NCI-H460 (cell line): ENCODE data around the gene TYK2. TPM values are rescaled to one million over a fixed set of nuclear protein-coding genes. Genes with fewer than 3 reads are reported as not detected.
"Not testable (repeated sequence)": the region's sequence is repeated elsewhere in the genome, so short reads cannot be mapped to it uniquely, and the experiment has no call there.

ENCODE experiments used
- DNase-seq: peaks from one replicate; pipeline ENCODE4 v3.0.0-alpha.2; 2016; ENCODE audit warnings: low read depth; ENCODE audit errors: extremely low read depth
- polyA plus RNA-seq: library from polyadenylated mRNA; depleted of rRNA; stranded (reverse); fragments of >200 nt; gene quantifications from 2 replicates; pipeline ENCODE4 v1.2.3, GENCODE V29; 2014; cell fraction: nucleus; rRNA removed
- total RNA-seq: library from RNA; depleted of rRNA; stranded (reverse); fragments of >200 nt; shearing (Covaris generic); gene quantifications from 2 replicates; pipeline ENCODE4 v1.2.3, GENCODE V29; 2014; rRNA removed

The TYK2 gene
- total RNA-seq = 43.4 and 43.9 TPM in 2 replicates
- 191 and 245 TPM in 2 replicates for polyA plus RNA-seq

- DNase-seq = peak; percentile 98
Observed at GRCh38 chr19:10380313-10381102, at the start of gene TYK2. TYK2 (minus strand) TSS chr19:10380572; CDS start chr19:10378406, 2,166 bp downstream.

DNA sequence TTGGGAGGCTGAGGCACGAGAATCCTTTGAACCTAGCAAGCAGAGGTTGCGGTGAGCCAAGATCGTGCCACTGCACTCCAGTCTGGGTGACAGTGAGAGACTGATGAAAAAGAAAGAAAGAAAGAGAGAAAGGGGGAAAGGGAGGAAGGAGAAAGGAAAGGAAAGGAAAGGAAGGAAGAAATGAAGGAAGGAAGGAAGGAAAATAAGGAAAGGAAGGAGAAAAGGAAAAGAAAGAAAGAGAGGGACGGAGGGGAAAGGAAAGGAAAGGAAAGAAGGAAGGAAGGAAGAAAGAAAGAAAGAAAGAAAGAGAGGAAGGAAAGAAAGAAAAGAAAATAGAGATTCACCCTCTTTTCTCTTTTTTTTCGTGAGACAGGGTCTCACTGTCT, 48.6 kb upstream of the TYK2 start:
- no peak for DNase-seq

DNA sequence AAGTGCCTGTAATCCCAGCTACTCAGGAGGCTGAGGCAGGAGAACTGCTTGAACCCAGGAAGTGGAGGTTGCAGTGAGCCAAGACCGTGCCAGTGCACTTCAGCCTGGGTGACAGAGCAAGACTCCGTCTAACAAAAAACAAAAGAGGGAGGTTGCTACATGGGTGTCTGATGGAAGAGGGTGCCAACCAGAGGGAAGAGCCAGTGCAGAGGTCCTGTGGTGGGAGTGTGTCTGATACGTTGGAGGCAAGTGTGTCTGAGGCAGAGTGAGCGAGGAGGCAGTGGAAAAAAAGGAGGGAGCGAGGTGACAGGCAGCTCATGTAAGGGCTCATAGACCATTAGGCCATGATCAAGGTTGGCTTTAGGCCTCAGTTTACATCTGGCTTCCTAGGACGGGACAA, 46.8 kb upstream of the TYK2 start:
- no peak for DNase-seq

GRCh38 chr19:10424011-10424637, 43.8 kb upstream of the TYK2 start:
- DNase-seq = peak; percentile 70

DNA sequence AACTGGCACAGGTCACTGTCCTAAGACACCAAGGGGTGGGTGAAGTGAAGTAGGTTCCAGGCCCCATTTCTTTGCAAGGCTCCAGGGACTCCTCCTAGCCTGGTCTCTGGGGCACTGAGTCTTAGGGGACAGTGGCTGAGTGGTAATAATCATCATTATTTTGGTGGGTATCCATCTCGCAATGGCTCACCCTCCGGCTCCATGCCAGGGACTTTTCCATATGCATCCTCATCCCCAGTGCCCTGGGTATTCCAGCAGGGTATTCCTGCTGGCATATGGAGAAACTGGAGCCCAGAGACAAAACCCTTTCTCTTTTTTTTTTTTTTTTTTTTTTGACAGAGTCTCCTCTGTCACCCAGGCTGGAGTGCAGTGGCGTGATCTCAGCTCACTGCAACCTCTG, 42.5 kb upstream of the TYK2 start:
- no peak for DNase-seq

GRCh38 chr19:10422046-10422461, 41.7 kb upstream of the TYK2 start:
- no peak for DNase-seq

- DNase-seq = no peak
Observed at GRCh38 chr19:10421240-10422045, 41.1 kb upstream of the TYK2 start.

DNA sequence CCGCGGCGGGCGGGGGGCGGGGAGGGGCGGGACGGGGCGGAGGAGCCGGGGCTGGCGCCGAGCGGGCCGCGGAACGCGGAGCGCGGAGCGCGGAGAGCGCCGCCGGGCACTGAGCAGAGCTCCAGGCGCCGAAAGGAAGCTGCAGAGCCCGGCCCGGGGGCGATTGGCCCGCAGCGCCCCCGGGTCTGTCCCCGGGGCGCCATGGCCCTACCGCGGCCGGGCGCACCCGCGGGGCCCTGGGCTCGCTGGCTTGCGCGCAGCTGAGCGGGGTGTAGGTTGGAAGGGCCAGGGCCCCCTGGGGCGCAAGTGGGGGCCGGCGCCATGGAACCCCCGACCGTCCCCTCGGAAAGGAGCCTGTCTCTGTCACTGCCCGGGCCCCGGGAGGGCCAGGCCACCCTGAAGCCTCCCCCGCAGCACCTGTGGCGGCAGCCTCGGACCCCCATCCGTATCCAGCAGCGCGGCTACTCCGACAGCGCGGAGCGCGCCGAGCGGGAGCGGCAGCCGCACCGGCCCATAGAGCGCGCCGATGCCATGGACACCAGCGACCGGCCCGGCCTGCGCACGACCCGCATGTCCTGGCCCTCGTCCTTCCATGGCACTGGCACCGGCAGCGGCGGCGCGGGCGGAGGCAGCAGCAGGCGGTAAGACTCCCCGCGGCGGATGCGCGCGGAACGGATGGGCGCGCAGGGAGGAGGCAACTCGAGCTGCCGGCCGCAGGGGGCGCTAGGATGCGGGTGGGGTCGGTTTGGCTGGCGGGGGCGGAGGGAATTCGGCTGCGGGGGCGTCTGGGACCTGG, 40.3 kb upstream of the TYK2 start, which contains the start of gene PDE4A:
Gene PDE4A (plus strand): TSS at position 95 of the 796 bp plus-strand sequence. CDS start 227 bp downstream, at position 322.
- no peak for DNase-seq

DNA sequence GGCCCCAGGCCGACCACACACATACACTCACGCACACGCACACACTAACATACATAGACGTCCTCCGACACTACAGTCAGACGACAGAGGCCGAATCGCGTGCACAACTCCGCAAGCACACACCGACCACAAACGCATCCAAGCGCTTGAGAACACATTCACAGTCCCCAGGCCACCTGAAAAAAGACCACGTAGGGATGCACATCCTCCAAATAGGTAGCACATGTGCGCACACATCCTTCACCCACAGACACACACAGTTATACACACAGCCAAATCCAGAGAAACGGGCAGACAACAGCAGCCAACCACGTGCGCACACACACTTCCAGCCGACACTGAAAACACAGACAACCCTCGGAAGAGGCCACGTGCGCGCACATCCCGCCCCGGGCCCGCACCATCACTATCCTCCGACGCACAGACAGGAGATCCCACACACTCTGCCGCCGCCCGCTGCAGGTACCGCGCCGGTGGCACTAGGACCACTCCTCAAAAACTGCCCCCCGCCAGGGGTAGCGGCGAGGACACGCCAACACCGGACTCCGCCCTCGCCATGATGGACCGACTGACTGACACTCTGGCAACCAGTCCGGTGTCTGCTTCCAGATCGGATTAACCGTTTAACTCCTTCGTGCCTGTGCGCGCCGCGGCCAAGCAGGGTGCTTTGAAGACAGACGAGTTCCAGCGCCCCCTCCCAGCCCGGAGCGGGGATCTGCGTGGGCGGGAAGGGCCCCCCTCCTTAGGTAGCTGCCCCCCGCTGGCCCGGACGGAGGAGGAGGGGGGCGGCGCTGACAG, 39.5 kb upstream of the TYK2 start:
- DNase-seq = peak; percentile 63

- DNase-seq = no peak
Observed at GRCh38 chr19:10419200-10419645, 38.9 kb upstream of the TYK2 start.

GRCh38 chr19:10418485-10419199, 38.3 kb upstream of the TYK2 start:
- no peak for DNase-seq

DNA sequence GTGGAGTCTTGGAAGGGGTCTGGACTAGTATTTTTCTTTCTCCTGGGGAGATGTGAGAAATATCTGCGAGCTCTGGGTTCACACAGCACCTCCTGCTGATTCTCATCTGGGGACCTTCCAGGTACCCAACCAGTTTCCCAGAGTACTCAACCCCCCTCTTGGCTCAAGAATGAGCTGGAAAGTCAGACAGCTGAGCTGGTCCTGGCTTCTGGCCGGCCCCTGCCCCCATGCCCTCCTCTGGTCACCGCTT, 37.8 kb upstream of the TYK2 start:
- no peak for DNase-seq

DNA sequence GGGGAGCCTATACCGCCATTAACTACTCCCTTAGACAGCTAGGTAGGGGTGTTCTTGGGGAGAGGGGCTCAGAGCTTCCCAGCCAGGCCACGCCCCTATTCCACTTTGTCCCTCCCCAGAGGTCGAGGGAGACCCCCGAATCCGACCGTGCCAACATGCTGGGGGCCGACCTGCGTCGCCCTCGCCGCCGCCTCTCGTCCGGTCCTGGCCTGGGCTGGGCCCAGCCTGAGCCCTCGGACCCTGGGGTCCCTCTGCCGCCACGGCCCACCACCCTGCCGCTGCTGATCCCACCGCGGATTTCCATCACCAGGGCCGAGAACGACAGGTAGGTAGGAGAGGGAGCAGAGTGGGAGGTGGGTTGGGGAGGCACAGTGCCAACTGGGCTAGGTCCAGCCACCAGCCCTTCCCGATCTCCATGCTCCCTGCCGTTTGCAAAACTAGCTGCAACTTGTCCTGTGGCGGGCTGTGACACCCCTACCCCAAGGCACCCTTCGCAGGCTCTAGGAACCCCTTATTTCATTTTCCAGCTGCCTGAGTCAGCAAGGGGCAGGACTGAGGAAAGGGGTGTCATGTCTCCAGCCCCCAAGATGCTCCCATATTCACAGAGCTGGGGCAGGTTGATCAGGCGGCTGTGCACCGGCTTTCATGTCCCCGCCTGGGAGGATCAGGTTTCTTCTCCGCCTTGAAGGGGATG, 37.3 kb upstream of the TYK2 start:
- DNase-seq = no peak

DNA sequence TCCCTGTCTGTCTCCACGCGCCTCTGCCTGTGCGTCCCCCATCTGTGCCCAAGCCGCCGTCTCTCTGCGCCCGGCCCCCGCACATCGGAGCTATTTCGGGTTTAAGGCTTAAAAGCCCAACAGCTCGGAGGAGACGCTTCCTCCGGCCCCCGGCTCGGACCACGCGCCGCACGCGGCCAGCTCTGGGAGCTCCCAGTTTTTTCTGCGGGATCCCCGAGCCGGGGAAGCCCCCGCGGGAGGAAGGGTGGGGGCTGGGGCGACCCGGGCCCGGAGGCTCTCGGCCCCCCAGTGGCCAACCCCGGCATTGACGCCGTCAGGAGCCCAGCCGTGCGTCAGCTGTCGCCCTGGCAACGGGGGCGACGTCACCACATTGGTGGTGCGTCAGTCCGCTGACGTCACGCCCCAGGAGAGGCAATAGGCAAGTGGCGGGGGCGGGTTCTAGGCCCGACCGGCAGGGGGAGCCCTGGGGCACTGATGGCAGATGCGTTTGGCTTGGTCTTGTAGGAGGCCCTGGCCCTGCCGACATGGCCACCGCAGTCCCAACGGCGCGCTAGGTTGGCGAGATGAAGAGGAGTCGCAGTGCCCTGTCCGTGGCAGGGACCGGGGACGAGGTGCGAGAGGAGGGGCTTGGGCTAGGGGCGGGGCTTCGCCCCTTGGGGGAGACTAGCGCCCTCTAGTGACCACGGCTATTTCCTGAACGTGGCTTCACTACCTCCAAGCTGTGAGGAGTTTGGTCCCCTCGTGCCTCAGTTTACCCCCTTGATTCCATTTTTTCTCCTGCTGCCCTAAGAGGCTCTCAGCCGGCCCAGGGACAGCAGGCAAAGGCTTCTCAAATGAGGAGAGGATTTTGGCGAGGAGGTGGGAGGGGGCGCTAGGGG, 36.2 kb upstream of the TYK2 start:
- DNase-seq = peak; percentile 82

- no peak for DNase-seq
Observed at GRCh38 chr19:10416083-10416379, 35.7 kb upstream of the TYK2 start.

DNA sequence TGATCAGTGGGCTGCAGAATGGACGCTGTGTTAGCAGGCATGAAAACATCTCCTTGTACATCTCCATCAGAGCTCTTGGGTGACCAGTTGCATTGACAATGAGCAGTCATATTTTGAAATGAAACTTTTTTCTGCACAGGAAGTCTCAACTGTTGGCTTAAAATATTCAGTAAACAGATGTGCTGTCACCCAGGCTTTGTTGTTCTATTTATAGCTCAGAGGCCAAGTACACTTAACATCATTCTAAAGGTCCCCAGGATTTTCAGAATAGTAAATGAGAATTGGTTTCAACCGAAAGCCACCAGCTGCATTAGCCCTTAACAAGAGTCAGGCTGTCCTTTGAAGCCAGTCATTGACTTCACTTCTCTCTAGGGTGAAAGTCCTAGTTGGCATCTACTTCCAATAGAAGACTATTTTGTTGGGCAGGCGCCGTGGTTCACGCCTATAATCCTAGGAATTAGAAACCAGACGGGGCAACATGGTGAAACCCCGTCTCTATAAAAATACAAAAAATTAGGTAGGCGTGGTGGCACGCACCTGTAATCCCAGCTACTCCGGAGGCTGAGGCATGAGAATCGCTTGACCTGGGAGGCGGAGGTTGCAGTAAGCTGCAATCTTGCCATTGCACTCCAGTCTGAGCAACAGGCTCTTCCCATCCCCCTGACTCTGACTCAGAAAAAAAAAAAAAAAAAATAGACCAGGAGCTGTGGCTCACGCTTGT, 32.0 kb upstream of the TYK2 start:
- no peak for DNase-seq

DNA sequence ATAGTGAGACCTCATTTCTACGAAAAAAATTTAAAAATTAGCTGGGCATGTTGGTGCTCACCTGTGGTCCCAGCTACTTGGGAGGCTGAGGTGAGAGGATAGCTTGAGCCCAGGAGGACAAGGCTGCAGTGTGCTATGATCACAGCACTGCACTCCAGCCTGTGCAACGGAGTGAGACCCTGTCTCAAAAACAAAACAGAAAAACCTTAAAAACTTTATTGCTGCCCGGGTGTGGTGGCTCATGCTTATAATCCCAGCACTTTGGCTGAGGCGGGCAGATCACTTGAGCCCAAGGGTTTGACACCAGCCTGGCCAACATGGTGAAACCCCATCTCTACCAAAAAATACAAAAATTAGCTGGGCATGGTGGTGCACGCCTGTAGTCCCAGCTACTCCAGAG, 30.9 kb upstream of the TYK2 start:
- not testable (repeated sequence) for DNase-seq
